GM12878 (cell line): ENCODE data around the gene SMIM5. TPM values are rescaled to one million over a fixed set of nuclear protein-coding genes. Genes with fewer than 3 reads are reported as not detected.

Experiments
- ATAC-seq: fragments of 200-7000 bp; cut with Tn5 transposase; 3 replicates; pipeline ENCODE4 v1.9.1; 2020; ENCODE audit warnings: mild to moderate bottlenecking, moderate library complexity
- BruUV-seq: library from RNA; stranded (reverse); fragments of 400-500 nt; replicated peaks from 2 replicates; lab custom pipeline; 2021; lab: Mats Ljungman, UMichigan
- CTCF ChIA-PET: fragments of 300-600 bp; sonication (Branson Sonifier 250); formaldehyde crosslinking; extraction: SDS; loops from one replicate; lab custom pipeline; 2021; ENCODE audit warnings: inconsistent platforms; lab: Yijun Ruan, JAX
- POLR2A ChIA-PET: fragments of 350-600 bp; formaldehyde crosslinking; extraction: SDS; loops from one replicate; lab custom pipeline; 2021; ENCODE audit warnings: inconsistent platforms; lab: Charles Lee
- RAD21 ChIA-PET: fragments of 300-600 bp; sonication (Branson Sonifier 250); formaldehyde crosslinking; loops from one replicate; lab custom pipeline; 2023; ENCODE audit warnings: antibody characterized with exemption; ENCODE audit not compliant: unreplicated experiment; lab: Charles Lee
- SMC1A ChIA-PET: fragments of 300-600 bp; sonication (Branson Sonifier 250); formaldehyde crosslinking; loops from one replicate; lab custom pipeline; 2023; ENCODE audit not compliant: unreplicated experiment, uncharacterized antibody; lab: Charles Lee
- DNase-seq: peaks from one replicate; pipeline ENCODE4 v3.0.0-alpha.2; 2011; ENCODE audit warnings: low read depth, low spot score
- FAIRE-seq: peaks from 3 replicates; lab custom pipeline; 2011; peaks lifted over from hg19 to GRCh38; lab: Jason Lieb, UNC
- H2AFZ ChIP-seq: 2 replicates; pipeline ENCODE4 v1.6.0; 2011; ENCODE audit warnings: low read depth, low read length, control low read depth; ENCODE audit not compliant: control insufficient read depth
- H3K27ac ChIP-seq: 2 replicates; pipeline ENCODE4 v1.5.1; 2011; ENCODE audit warnings: control low read depth; ENCODE audit not compliant: control insufficient read depth, insufficient read depth
- H3K27me3 ChIP-seq, 2 experiments: replicated peaks in 1 of 2; 2 replicates each; pipeline versions ENCODE4 v1.6.0 to v1.6.1; 2011; ENCODE audit warnings: low read length in 1 of 2; ENCODE audit not compliant: control insufficient read depth in 2 of 2, insufficient read depth in 2 of 2
- H3K36me3 ChIP-seq, 2 experiments: 2 replicates each; pipeline ENCODE4 v1.5.1; 2011; ENCODE audit warnings: low read length in 1 of 2; ENCODE audit not compliant: control insufficient read depth in 2 of 2, insufficient read depth in 2 of 2
- H3K4me1 ChIP-seq: 2 replicates; pipeline ENCODE4 v1.6.1; 2011; ENCODE audit warnings: mild to moderate bottlenecking, low read length, moderate library complexity, mixed read lengths; ENCODE audit not compliant: control insufficient read depth, insufficient read depth
- H3K4me2 ChIP-seq: 2 replicates; pipeline ENCODE4 v1.6.0; 2011; ENCODE audit warnings: control low read depth; ENCODE audit not compliant: control insufficient read depth, insufficient read depth
- H3K4me3 ChIP-seq: fragments of 200-600 bp; sonication (generic); 2 replicates; pipeline ENCODE4 v1.5.1; 2016
- H3K79me2 ChIP-seq: 2 replicates; pipeline ENCODE4 v1.6.0; 2011; ENCODE audit warnings: low read length; ENCODE audit not compliant: control insufficient read depth, insufficient read depth
- H3K9ac ChIP-seq: 2 replicates; pipeline ENCODE4 v1.8.0; 2011; ENCODE audit warnings: low read length, control low read depth, mixed read lengths; ENCODE audit not compliant: control insufficient read depth, insufficient read depth
- H3K9me3 ChIP-seq: replicated peaks from 3 replicates; pipeline ENCODE4 v1.5.1; 2011; ENCODE audit warnings: mild to moderate bottlenecking, low read length; ENCODE audit not compliant: control insufficient read depth, insufficient read depth
- H4K20me1 ChIP-seq: 2 replicates; pipeline ENCODE4 v1.6.0; 2011; ENCODE audit not compliant: control insufficient read depth, insufficient read depth
- DPF2 ChIP-seq: fragments of 450-650 bp; IDR thresholded peaks from 2 replicates; pipeline ENCODE4 v1.6.1; 2017; ENCODE audit warnings: mild to moderate bottlenecking
- MTA2 ChIP-seq: fragments of 450-650 bp; IDR thresholded peaks from 2 replicates; pipeline ENCODE4 v1.6.1; 2016; ENCODE audit warnings: low read depth, mild to moderate bottlenecking, moderate library complexity
- NR2C2 ChIP-seq: IDR thresholded peaks from 2 replicates; pipeline ENCODE4 v1.6.1; 2011; ENCODE audit warnings: borderline replicate concordance, low read depth; ENCODE audit not compliant: control insufficient read depth, insufficient read length
- NR2F1 ChIP-seq: fragments of 450-650 bp; conservative IDR thresholded peaks from 2 replicates; pipeline ENCODE4 v1.6.1; 2017; ENCODE audit warnings: mild to moderate bottlenecking
- POLR2AphosphoS5 ChIP-seq: IDR thresholded peaks from 2 replicates; pipeline ENCODE4 v1.6.1; 2011; ENCODE audit warnings: mild to moderate bottlenecking, low read length, inconsistent platforms
- SPI1 ChIP-seq: IDR thresholded peaks from 2 replicates; pipeline ENCODE4 v1.6.1; 2011; ENCODE audit warnings: low read depth, mild to moderate bottlenecking, low read length, moderate library complexity, borderline replicate concordance; ENCODE audit not compliant: insufficient read depth
- WRNIP1 ChIP-seq: IDR thresholded peaks from 2 replicates; pipeline ENCODE4 v1.6.1; 2011; ENCODE audit warnings: low read depth, low read length, improper control_type of control experiment, borderline replicate concordance
- ZNF217 ChIP-seq: fragments of 450-650 bp; IDR thresholded peaks from 2 replicates; pipeline ENCODE4 v1.6.1; 2017; ENCODE audit warnings: antibody characterized with exemption, mild to moderate bottlenecking
- ZNF274 ChIP-seq: IDR thresholded peaks from one replicate; pipeline ENCODE4 v1.8.0; 2011; ENCODE audit not compliant: insufficient read length, insufficient read depth
- ZNF687 ChIP-seq: fragments of 450-650 bp; IDR thresholded peaks from 2 replicates; pipeline ENCODE4 v1.6.1; 2017; ENCODE audit warnings: mild to moderate bottlenecking, moderate library complexity
- ZZZ3 ChIP-seq: IDR thresholded peaks from 2 replicates; pipeline ENCODE4 v1.6.1; 2011; ENCODE audit warnings: low read depth; ENCODE audit not compliant: control insufficient read depth, insufficient read length
- WGBS: methylation state at CpG from one replicate; pipeline ENCODE4 v1.1.6; 2016; ENCODE audit warnings: low lambda C conversion rate; ENCODE audit not compliant: insufficient replicate concordance, insufficient coverage; ENCODE audit errors: missing lambda C conversion rate; 5-methylcytosine and 5-hydroxymethylcytosine counted together
- in situ Hi-C: fragments of 300-500 bp; cut with MboI; formaldehyde crosslinking; loops from 9 replicates; pipeline ENCODE4 v1.14.3; 2018; ENCODE audit warnings: mixed read lengths
- intact Hi-C: fragments of 100-400 bp; cut with micrococcal nuclease; formaldehyde crosslinking; loops from one replicate; pipeline ENCODE4 v1.14.2; 2022; ENCODE audit not compliant: unreplicated experiment
- polyA plus RNA-seq, 11 experiments: library from polyadenylated mRNA; depleted of rRNA in 4 of 11; unstranded in 6 of 11; stranded (reverse) in 5 of 11; fragments of >200 nt; fragmentation: Nextera tagmentation in 4 of 11; fragmentation: Illumina TruSeq in 1 of 11; extraction: Ambion mirVana in 4 of 11; extraction: Trizol in 1 of 11; gene quantifications; 1 replicate in 1 of 11; 2 replicates in 10 of 11; pipeline versions ENCODE4 v1.2.1 to v1.2.3, GENCODE V29; 2011 to 2016; ENCODE audit warnings: inconsistent platforms in 2 of 11, missing spikeins in 2 of 11, low read depth in 1 of 11
- total RNA-seq, 4 experiments: library from RNA; depleted of rRNA in 3 of 4; stranded (reverse); fragments of >200 nt in 3 of 4; fragmentation: Illumina TruSeq in 1 of 4; extraction: Trizol in 1 of 4; gene quantifications; 2 replicates each; pipeline versions ENCODE4 v1.2.1 to v1.2.3, GENCODE V29; 2013 to 2021
- TF ChIP-seq, protein P1 (sequence below): fragments of 450-650 bp; IDR thresholded peaks from 2 replicates; pipeline ENCODE4 v1.6.1; 2017; ENCODE audit warnings: antibody characterized with exemption, mild to moderate bottlenecking, moderate library complexity

Gene SMIM5
- total and polyA plus RNA-seq, 10 of the 15 experiments (the other 5 are each of a cell fraction or from before 2014, with no cell fraction given): 0.08 to 0.11 TPM; not detected in 8

DNA sequence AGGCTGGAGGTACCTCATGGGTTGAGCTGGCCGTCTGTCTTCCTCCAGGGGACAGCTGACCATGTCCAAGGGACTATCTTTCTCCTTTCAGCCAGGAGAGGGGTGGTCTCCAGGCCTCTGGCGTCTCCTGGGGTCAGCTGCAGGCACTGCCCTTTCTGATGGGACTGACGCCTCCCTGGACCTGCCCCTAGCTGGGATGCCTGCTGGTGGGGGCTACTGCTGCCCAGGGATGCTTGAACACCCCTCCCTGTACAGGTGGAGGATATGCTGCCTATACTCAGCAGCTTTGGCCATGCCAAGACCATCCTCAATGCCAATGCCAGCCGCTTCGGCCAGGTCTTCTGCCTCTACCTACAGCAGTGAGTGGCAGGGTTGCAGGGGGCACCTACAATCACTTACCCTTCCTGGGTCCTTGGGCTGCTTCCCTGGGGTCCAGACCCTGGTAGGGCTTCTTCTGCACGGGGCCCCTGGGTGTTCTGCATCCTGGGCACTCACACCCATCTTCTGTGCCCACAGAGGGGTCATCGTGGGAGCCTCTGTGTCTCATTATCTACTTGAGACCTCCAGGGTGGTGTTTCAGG lies 41.4 kb upstream of the SMIM5 start:
- POLR2A ChIA-PET: no interaction called here
- peaks cover 5 to 9% of the 10 kb centered on the region in 2 experiments for H3K27me3 ChIP-seq
- ATAC-seq (no peak), DNase-seq (no peak), FAIRE-seq (no peak)
- no peaks in the 10 kb centered on the region for H3K9me3 ChIP-seq
- no peak for TF ChIP-seq WRNIP1
- no peak for TF ChIP-seq ZZZ3
- no peak for TF ChIP-seq ZNF274
- TF ChIP-seq ZNF687: no peak
- no peak for TF ChIP-seq SPI1
- no peak for TF ChIP-seq NR2C2
- TF ChIP-seq, protein P1, sequence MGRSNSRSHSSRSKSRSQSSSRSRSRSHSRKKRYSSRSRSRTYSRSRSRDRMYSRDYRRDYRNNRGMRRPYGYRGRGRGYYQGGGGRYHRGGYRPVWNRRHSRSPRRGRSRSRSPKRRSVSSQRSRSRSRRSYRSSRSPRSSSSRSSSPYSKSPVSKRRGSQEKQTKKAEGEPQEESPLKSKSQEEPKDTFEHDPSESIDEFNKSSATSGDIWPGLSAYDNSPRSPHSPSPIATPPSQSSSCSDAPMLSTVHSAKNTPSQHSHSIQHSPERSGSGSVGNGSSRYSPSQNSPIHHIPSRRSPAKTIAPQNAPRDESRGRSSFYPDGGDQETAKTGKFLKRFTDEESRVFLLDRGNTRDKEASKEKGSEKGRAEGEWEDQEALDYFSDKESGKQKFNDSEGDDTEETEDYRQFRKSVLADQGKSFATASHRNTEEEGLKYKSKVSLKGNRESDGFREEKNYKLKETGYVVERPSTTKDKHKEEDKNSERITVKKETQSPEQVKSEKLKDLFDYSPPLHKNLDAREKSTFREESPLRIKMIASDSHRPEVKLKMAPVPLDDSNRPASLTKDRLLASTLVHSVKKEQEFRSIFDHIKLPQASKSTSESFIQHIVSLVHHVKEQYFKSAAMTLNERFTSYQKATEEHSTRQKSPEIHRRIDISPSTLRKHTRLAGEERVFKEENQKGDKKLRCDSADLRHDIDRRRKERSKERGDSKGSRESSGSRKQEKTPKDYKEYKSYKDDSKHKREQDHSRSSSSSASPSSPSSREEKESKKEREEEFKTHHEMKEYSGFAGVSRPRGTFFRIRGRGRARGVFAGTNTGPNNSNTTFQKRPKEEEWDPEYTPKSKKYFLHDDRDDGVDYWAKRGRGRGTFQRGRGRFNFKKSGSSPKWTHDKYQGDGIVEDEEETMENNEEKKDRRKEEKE: no peak
- no peak for TF ChIP-seq NR2F1
- no peak for TF ChIP-seq DPF2
- no peak for TF ChIP-seq MTA2
- no peak for TF ChIP-seq ZNF217
- TF ChIP-seq POLR2AphosphoS5: no peak
- no TSS peak for BruUV-seq
- intact Hi-C loops: no loop called here
- no peak overlapping the region for H3K4me3 ChIP-seq
- no peaks in the 10 kb centered on the region for H3K79me2 ChIP-seq
- 35% methylated on average over 7 of the region's 7 CpGs for WGBS
- H3K4me2 ChIP-seq: no peak overlapping the region
- no peak overlapping the region for H3K27ac ChIP-seq
- H3K36me3 ChIP-seq: no peaks in the 10 kb centered on the region
- H2AFZ ChIP-seq: no peak overlapping the region
- RAD21 ChIA-PET: interaction anchor here (1.8 kb wide), 1 partner anchor 75 kb away, joined by 4 read pairs; the partner anchor contains the start of gene TSEN54
- 0 out of 2 replicates have a peak, but pooled peaks cover 4% of the 10 kb centered on the region for H3K4me1 ChIP-seq
- H3K9ac ChIP-seq: no peak overlapping the region
- SMC1A ChIA-PET: interaction anchor here (1.3 kb wide), 1 partner anchor 161 kb away, joined by 3 read pairs; no protein-coding TSS in a partner anchor
- no peaks in the 10 kb centered on the region for H4K20me1 ChIP-seq
- in situ Hi-C loops: loop anchor here (10.0 kb wide), 1 partner anchor 167 kb away; no protein-coding TSS in a partner anchor
- CTCF ChIA-PET: interaction anchor here (1.1 to 3.7 kb wide), 2 partner anchors 10 to 170 kb away, joined by 3 to 20 read pairs; no protein-coding TSS in a partner anchor
